HepG2 (cell line): Measurements from ENCODE around the gene BRI3BP. TPM values are rescaled to one million over a fixed set of nuclear protein-coding genes. Genes with fewer than 3 reads are reported as not detected.
"Not testable (repeated sequence)": the region's sequence is repeated elsewhere in the genome, so short reads cannot be mapped to it uniquely, and the experiment has no call there.

Experiments
- ATAC-seq: fragments of 200-7000 bp; cut with Tn5 transposase; 3 replicates; pipeline ENCODE4 v1.9.1; 2020; ENCODE audit warnings: mild to moderate bottlenecking, moderate library complexity
- BruUV-seq: library from RNA; stranded (reverse); fragments of 400-500 nt; replicated peaks from 2 replicates; lab custom pipeline; 2021; lab: Mats Ljungman, UMichigan
- CTCF ChIA-PET: fragments of 300-600 bp; formaldehyde crosslinking; extraction: SDS; loops from one replicate; lab custom pipeline; 2021; ENCODE audit warnings: low total read pairs, inconsistent platforms, low intra/inter-chr PET ratio; lab: Yijun Ruan, JAX
- POLR2A ChIA-PET: fragments of 350-600 bp; sonication (Branson Sonifier 250); formaldehyde crosslinking; loops from one replicate; lab custom pipeline; 2020; ENCODE audit warnings: antibody characterized with exemption, inconsistent platforms; lab: Yijun Ruan, JAX
- DNase-seq: peaks from one replicate; pipeline ENCODE4 v3.0.0-alpha.2; 2015; ENCODE audit warnings: low spot score
- FAIRE-seq: peaks from 3 replicates; lab custom pipeline; 2011; peaks lifted over from hg19 to GRCh38; lab: Jason Lieb, UNC
- H2AFZ ChIP-seq: one replicate; pipeline ENCODE4 v1.6.1; 2011; ENCODE audit warnings: low read length, inconsistent platforms
- H3K27ac ChIP-seq: fragments of 300-600 bp; 3 replicates; pipeline ENCODE4 v1.8.0; 2011; ENCODE audit warnings: mixed run types, mild to moderate bottlenecking, mixed read lengths, low read length, inconsistent platforms; ENCODE audit not compliant: insufficient read depth; ENCODE audit errors: extremely low read length
- H3K27me3 ChIP-seq, 2 experiments: fragments of 200-600 bp in 1 of 2; 2 replicates in 1 of 2; 3 replicates in 1 of 2; pipeline versions ENCODE4 v1.6.0 to v1.8.0; 2011; ENCODE audit warnings: low read length in 2 of 2, mild to moderate bottlenecking in 2 of 2, moderate library complexity in 2 of 2, inconsistent platforms in 1 of 2; ENCODE audit not compliant: insufficient read depth in 2 of 2, control insufficient read depth in 1 of 2
- H3K36me3 ChIP-seq, 2 experiments: fragments of 200-600 bp in 1 of 2; replicated peaks in 1 of 2; 2 replicates in 1 of 2; 3 replicates in 1 of 2; pipeline versions ENCODE4 v1.5.1 to v1.8.0; 2011; ENCODE audit warnings: low read length in 2 of 2, inconsistent platforms in 1 of 2; ENCODE audit not compliant: insufficient read depth in 2 of 2, control insufficient read depth in 1 of 2
- H3K4me1 ChIP-seq: 2 replicates; pipeline ENCODE4 v1.5.1; 2012; ENCODE audit warnings: low read length, inconsistent platforms; ENCODE audit not compliant: insufficient read depth
- H3K4me2 ChIP-seq: 2 replicates; pipeline ENCODE4 v1.6.0; 2011; ENCODE audit warnings: low read depth, low read length, inconsistent platforms
- H3K4me3 ChIP-seq, 3 experiments: fragments of 200-600 bp in 1 of 3; sonication (generic), shearing (Covaris generic) in 1 of 3; replicated peaks in 1 of 3; 2 replicates each; pipeline ENCODE4 v1.5.1; 2011 to 2016; ENCODE audit warnings: low read length in 3 of 3, inconsistent platforms in 2 of 3, low read depth in 2 of 3, mild to moderate bottlenecking in 2 of 3, control low read depth in 1 of 3, mixed read lengths in 1 of 3; ENCODE audit not compliant: insufficient read depth in 1 of 3
- H3K79me2 ChIP-seq: one replicate; pipeline ENCODE4 v1.6.1; 2011; ENCODE audit warnings: low read length, inconsistent platforms; ENCODE audit not compliant: insufficient read depth
- H3K9ac ChIP-seq: 2 replicates; pipeline ENCODE4 v1.6.0; 2011; ENCODE audit warnings: mild to moderate bottlenecking, low read depth, low read length, inconsistent platforms; ENCODE audit not compliant: insufficient read depth
- H3K9me3 ChIP-seq: 2 replicates; pipeline ENCODE4 v1.5.1; 2012; ENCODE audit warnings: mild to moderate bottlenecking, low read length
- H4K20me1 ChIP-seq: 2 replicates; pipeline ENCODE4 v1.6.0; 2011; ENCODE audit warnings: inconsistent platforms, mild to moderate bottlenecking, low read length, moderate library complexity; ENCODE audit not compliant: insufficient read depth
- ATM ChIP-seq: fragments of 450-650 bp; IDR thresholded peaks from 2 replicates; pipeline ENCODE4 v1.7.1; 2017; ENCODE audit warnings: mild to moderate bottlenecking, borderline replicate concordance
- ZNF121 ChIP-seq: sonication (generic); formaldehyde crosslinking; IDR thresholded peaks from 2 replicates; pipeline ENCODE4 v1.5.0; 2020; ENCODE audit warnings: mild to moderate bottlenecking, missing genetic modification reagents
- ZNF646 ChIP-seq: sonication (generic); formaldehyde crosslinking; IDR thresholded peaks from 2 replicates; pipeline ENCODE4 v1.9.0; 2021; ENCODE audit warnings: mild to moderate bottlenecking, missing genetic modification reagents
- ZNF766 ChIP-seq: sonication (generic); formaldehyde crosslinking; IDR thresholded peaks from 2 replicates; pipeline ENCODE4 v1.5.0; 2020; ENCODE audit warnings: missing genetic modification reagents, borderline replicate concordance
- WGBS: methylation state at CpG from one replicate; pipeline ENCODE4 v1.1.6; 2017; ENCODE audit warnings: low lambda C conversion rate; 5-methylcytosine and 5-hydroxymethylcytosine counted together
- in situ Hi-C: cut with HindIII; loops from 2 replicates; pipeline ENCODE4 v1.10.0; 2017; ENCODE audit warnings: low pct_unique_long_range_greater_than_20kb; ENCODE audit not compliant: extremely low pct_ligation_motif_present
- intact Hi-C: fragments of 100-400 bp; cut with micrococcal nuclease; formaldehyde crosslinking; loops from one replicate; pipeline ENCODE4 v1.10.0; 2022; ENCODE audit not compliant: unreplicated experiment
- polyA plus RNA-seq, 8 experiments: library from polyadenylated mRNA; depleted of rRNA in 3 of 8; stranded (reverse) in 7 of 8; unstranded in 1 of 8; fragments of >200 nt; fragmentation: Illumina TruSeq in 4 of 8; extraction: Trizol in 4 of 8; gene quantifications; 2 replicates each; pipeline versions ENCODE4 v1.2.1 to v1.2.3, GENCODE V29; 2011 to 2016; ENCODE audit warnings: low read depth in 4 of 8, missing spikeins in 1 of 8, mixed read lengths in 1 of 8; ENCODE audit not compliant: insufficient read depth in 1 of 8
- total RNA-seq, 5 experiments: library from RNA; depleted of rRNA; stranded (reverse); fragments of >200 nt; fragmentation: Illumina TruSeq; extraction: Trizol; gene quantifications; 2 replicates each; pipeline ENCODE4 v1.2.3, GENCODE V29; 2016; ENCODE audit warnings: low read depth in 1 of 5

BRI3BP gene
- total and polyA plus RNA-seq, 2 of the 13 experiments (the other 11 are each of a cell fraction or from before 2014, with no cell fraction given) = 7.5 to 21.1 TPM

- peaks cover 23 to 45% of the 10 kb centered on the region in 2 experiments for H3K36me3 ChIP-seq
- DNase-seq, H4K20me1 ChIP-seq, H3K9ac ChIP-seq, POLR2A ChIA-PET, H3K79me2 ChIP-seq, H3K4me2 ChIP-seq, H3K4me3 ChIP-seq, H3K9me3 ChIP-seq, CTCF ChIA-PET, intact Hi-C loops, H2AFZ ChIP-seq, ATAC-seq, FAIRE-seq, BruUV-seq, H3K27me3 ChIP-seq, in situ Hi-C loops, H3K4me1 ChIP-seq, H3K27ac ChIP-seq: not testable (repeated sequence)
- 95% methylated on average over 2 of the region's 2 CpGs for WGBS
- 0 out of 2 replicates have a peak, but pooled peaks have one; percentile 15 for TF ChIP-seq ZNF121 (CRISPR knock-in tag)
These were observed 80.8 kb downstream of the BRI3BP start for GRCh38 chr12:125074294-125074693.

- Histone ChIP-seq H3K36me3 (peaks cover 20 to 41% of the 10 kb centered on the region in 2 experiments), H4K20me1 (peaks cover 4% of the 10 kb centered on the region; the same call in 1 of the 2 replicates), H3K9me3 (no peaks in the 10 kb centered on the region), H2AFZ (no peak overlapping the region), H3K79me2 (peaks cover 1% of the 10 kb centered on the region), H3K4me1 (no peaks in the 10 kb centered on the region), H3K27me3 (no peaks in the 10 kb centered on the region), H3K4me2 (no peak overlapping the region), H3K9ac (no peak overlapping the region), H3K27ac (no peak overlapping the region), H3K4me3 (no peak overlapping the region)
- ATAC-seq (no peak), DNase-seq (no peak), FAIRE-seq (no peak)
- intact Hi-C loops = no loop called here
- WGBS = 99% methylated on average over 6 of the region's 6 CpGs
- ChIA-PET POLR2A (no interaction called here), CTCF (no interaction called here)
- BruUV-seq = no TSS peak
- in situ Hi-C loops = no loop called here
- TF ChIP-seq ZNF646 (no peak), ATM (no peak), ZNF766 (CRISPR knock-in tag) (no peak)
These were observed 82.7 kb downstream of the BRI3BP start for GRCh38 chr12:125076103-125076502.
